Gastroesophageal sphincter (tissue), 4 donors: ENCODE measurements around the gene LSM7. TPM values are rescaled to one million over a fixed set of nuclear protein-coding genes. Genes with fewer than 3 reads are reported as not detected.
A peak's percentile ranks its signal among the peaks of the same experiment; 100 is the strongest.

Source experiments
- ATAC-seq: fragments of 150-250 bp; one replicate; pipeline ENCODE4 v1.9.1; 2016; ENCODE audit warnings: mild to moderate bottlenecking, moderate library complexity
- H3K27ac ChIP-seq, 4 donors: fragments of 200-600 bp; sonication (generic) in 3 of 4; 1 replicate in 3 of 4; 2 replicates in 1 of 4; pipeline ENCODE4 v1.5.1; 2016 to 2019
- H3K27me3 ChIP-seq: fragments of 200-600 bp; sonication (generic); one replicate; pipeline ENCODE4 v1.5.1; 2019
- H3K36me3 ChIP-seq, 2 donors: fragments of 200-600 bp; sonication (generic); one replicate each; pipeline ENCODE4 v1.5.1; 2019; ENCODE audit warnings: control low read depth in 1 of 2
- H3K4me1 ChIP-seq, 3 donors: fragments of 200-600 bp; sonication (generic); 1 replicate in 2 of 3; 2 replicates in 1 of 3; pipeline ENCODE4 v1.5.1; 2016 to 2019; ENCODE audit warnings: control low read depth in 2 of 3
- H3K4me3 ChIP-seq, 2 donors: fragments of 200-600 bp; sonication (generic); one replicate each; pipeline ENCODE4 v1.5.1; 2019; ENCODE audit warnings: mild to moderate bottlenecking in 1 of 2, moderate library complexity in 1 of 2
- H3K9me3 ChIP-seq, 3 donors: fragments of 200-600 bp; sonication (generic); one replicate each; pipeline ENCODE4 v1.5.1; 2017 to 2019; ENCODE audit warnings: control low read depth in 2 of 3
- EP300 ChIP-seq: sonication (generic); formaldehyde crosslinking; IDR thresholded peaks from one replicate; pipeline ENCODE4 v1.6.1; 2017; ENCODE audit warnings: antibody characterized with exemption, mild to moderate bottlenecking
- POLR2A ChIP-seq, 2 donors: fragments of 450-650 bp; IDR thresholded peaks; one replicate each; pipeline ENCODE4 v1.6.1; 2017; ENCODE audit warnings: antibody characterized with exemption in 2 of 2, mild to moderate bottlenecking in 2 of 2, moderate library complexity in 1 of 2
- POLR2AphosphoS5 ChIP-seq: sonication (generic); formaldehyde crosslinking; IDR thresholded peaks from one replicate; pipeline ENCODE4 v1.6.1; 2017; ENCODE audit warnings: antibody characterized with exemption
- WGBS, 2 donors: methylation state at CpG; one replicate each; pipeline ENCODE4 v1.1.5; 2018; ENCODE audit warnings: low coverage in 1 of 2; 5-methylcytosine and 5-hydroxymethylcytosine counted together
- total RNA-seq, 4 donors: library from RNA; depleted of rRNA; stranded (reverse); fragments of >200 nt; gene quantifications; one replicate each; pipeline ENCODE4 v1.1.0, GENCODE V29; 2016
- TF ChIP-seq, protein P1 (sequence below), 4 experiments: fragments of 200-600 bp in 2 of 4; fragments of 450-650 bp in 2 of 4; sonication (generic) in 1 of 4; IDR thresholded peaks; one replicate each; pipeline ENCODE4 v1.5.1; 2017 to 2019; ENCODE audit warnings: antibody characterized with exemption in 4 of 4, mild to moderate bottlenecking in 2 of 4, moderate library complexity in 2 of 4

The LSM7 gene
- total RNA-seq, 4 donors from 2014 or later: 52.3 to 86.1 (median 77.7) TPM

GRCh38 chr19:2296141-2296540 is 32.2 kb downstream of the LSM7 start:
- H3K9me3 ChIP-seq: no peaks in the 10 kb centered on the region
- peaks cover 0 to 28% (median 15%) of the 10 kb centered on the region in 3 donors for H3K4me1 ChIP-seq
- 95 to 100% methylated on average over 3 to 7 of the region's 16 CpGs for WGBS, 2 donors
- TF ChIP-seq POLR2AphosphoS5: no peak
- TF ChIP-seq POLR2A (IDR thresholded peaks at IDR 0.05): no peak
- TF ChIP-seq EP300: no peak
- TF ChIP-seq, protein P1, sequence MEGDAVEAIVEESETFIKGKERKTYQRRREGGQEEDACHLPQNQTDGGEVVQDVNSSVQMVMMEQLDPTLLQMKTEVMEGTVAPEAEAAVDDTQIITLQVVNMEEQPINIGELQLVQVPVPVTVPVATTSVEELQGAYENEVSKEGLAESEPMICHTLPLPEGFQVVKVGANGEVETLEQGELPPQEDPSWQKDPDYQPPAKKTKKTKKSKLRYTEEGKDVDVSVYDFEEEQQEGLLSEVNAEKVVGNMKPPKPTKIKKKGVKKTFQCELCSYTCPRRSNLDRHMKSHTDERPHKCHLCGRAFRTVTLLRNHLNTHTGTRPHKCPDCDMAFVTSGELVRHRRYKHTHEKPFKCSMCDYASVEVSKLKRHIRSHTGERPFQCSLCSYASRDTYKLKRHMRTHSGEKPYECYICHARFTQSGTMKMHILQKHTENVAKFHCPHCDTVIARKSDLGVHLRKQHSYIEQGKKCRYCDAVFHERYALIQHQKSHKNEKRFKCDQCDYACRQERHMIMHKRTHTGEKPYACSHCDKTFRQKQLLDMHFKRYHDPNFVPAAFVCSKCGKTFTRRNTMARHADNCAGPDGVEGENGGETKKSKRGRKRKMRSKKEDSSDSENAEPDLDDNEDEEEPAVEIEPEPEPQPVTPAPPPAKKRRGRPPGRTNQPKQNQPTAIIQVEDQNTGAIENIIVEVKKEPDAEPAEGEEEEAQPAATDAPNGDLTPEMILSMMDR (IDR thresholded peaks at IDR 0.05): no peak
- no peak overlapping the region for H3K4me3 ChIP-seq
- H3K27me3 ChIP-seq: peaks cover 31% of the 10 kb centered on the region
- H3K27ac ChIP-seq: no peak overlapping the region
- H3K36me3 ChIP-seq: no peaks in the 10 kb centered on the region
- no peak for ATAC-seq

- 15 to 20% methylated on average over 1 to 7 of the region's 26 CpGs for WGBS, 2 donors
- peak overlapping the region in 3 of 4 donors; percentile 64 to 68 (median 67) for H3K27ac ChIP-seq
Measured at GRCh38 chr19:2294687-2295335, 33.6 kb downstream of the LSM7 start.

DNA sequence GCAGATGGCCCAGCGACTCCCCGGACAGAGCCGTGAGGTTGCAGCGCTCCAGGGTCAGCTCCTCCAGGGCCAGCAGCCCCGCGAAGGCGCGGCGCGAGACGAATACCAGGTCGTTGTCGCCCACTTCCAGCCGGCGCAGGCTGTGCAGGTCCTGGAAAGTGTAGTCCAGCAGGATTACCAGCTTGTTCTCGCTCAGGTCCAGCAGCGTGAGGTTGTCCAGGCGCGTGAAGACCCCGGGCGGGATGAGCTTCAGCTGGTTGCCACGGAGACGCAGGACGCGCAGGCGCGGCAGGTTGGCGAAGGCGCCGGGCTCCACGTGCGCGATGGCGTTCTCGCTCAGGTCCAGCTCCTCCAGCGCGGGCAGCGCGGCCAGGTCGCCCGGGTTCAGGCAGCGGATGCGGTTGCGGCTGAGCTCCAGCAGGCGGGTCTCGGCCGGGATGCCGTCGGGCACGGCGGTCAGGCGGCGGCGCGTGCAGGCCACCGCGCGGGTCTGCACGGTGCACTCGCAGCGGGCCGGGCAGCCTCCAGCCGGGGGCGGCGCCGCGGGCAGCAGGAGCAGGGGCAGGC is 37.1 kb downstream of the LSM7 start:
- Histone ChIP-seq H3K9me3 (no peaks in the 10 kb centered on the region), H3K4me1 (peaks cover 0 to 48% (median 32%) of the 10 kb centered on the region in 3 donors), H3K36me3 (no peaks in the 10 kb centered on the region), H3K27ac (no peak overlapping the region), H3K27me3 (peaks cover 61% of the 10 kb centered on the region), H3K4me3 (peak overlapping the region in 1 of 2 donors; percentile 50)
- no CpG with 5 or more reads among the region's 67 CpGs for WGBS, 2 donors
- no peak for ATAC-seq
- no peak for TF ChIP-seq EP300
- TF ChIP-seq, protein P1 (IDR thresholded peaks at IDR 0.05): no peak
- no peak for TF ChIP-seq POLR2A (IDR thresholded peaks at IDR 0.05)
- no peak for TF ChIP-seq POLR2AphosphoS5

More at GRCh38 chr19:2294687-2295335, 33.6 kb downstream of the LSM7 start:
- ATAC-seq: peak; percentile 61
- Histone ChIP-seq H3K4me1 (peaks cover 0 to 41% (median 28%) of the 10 kb centered on the region in 3 donors), H3K9me3 (no peaks in the 10 kb centered on the region), H3K4me3 (peak overlapping the region in 1 of 2 donors; percentile 29), H3K36me3 (no peaks in the 10 kb centered on the region), H3K27me3 (peaks cover 39% of the 10 kb centered on the region)
- TF ChIP-seq, protein P1 (IDR thresholded peaks at IDR 0.05): no peak
- TF ChIP-seq POLR2AphosphoS5: peak; percentile 52

GRCh38 chr19:2290441-2291184 is 37.8 kb downstream of the LSM7 start:
- no peaks in the 10 kb centered on the region for H3K9me3 ChIP-seq
- peak overlapping the region in 1 of 4 donors; percentile 56 for H3K27ac ChIP-seq
- WGBS, 2 donors: 0 to 5% methylated on average over 7 to 8 of the region's 82 CpGs
- no peak for ATAC-seq
- H3K36me3 ChIP-seq: no peaks in the 10 kb centered on the region
- peaks cover 61% of the 10 kb centered on the region for H3K27me3 ChIP-seq
- no peak for TF ChIP-seq EP300
- no peak for TF ChIP-seq POLR2A (IDR thresholded peaks at IDR 0.05)
- H3K4me3 ChIP-seq: peak overlapping the region in 1 of 2 donors; percentile 50
- H3K4me1 ChIP-seq: peaks cover 0 to 45% (median 32%) of the 10 kb centered on the region in 3 donors

DNA sequence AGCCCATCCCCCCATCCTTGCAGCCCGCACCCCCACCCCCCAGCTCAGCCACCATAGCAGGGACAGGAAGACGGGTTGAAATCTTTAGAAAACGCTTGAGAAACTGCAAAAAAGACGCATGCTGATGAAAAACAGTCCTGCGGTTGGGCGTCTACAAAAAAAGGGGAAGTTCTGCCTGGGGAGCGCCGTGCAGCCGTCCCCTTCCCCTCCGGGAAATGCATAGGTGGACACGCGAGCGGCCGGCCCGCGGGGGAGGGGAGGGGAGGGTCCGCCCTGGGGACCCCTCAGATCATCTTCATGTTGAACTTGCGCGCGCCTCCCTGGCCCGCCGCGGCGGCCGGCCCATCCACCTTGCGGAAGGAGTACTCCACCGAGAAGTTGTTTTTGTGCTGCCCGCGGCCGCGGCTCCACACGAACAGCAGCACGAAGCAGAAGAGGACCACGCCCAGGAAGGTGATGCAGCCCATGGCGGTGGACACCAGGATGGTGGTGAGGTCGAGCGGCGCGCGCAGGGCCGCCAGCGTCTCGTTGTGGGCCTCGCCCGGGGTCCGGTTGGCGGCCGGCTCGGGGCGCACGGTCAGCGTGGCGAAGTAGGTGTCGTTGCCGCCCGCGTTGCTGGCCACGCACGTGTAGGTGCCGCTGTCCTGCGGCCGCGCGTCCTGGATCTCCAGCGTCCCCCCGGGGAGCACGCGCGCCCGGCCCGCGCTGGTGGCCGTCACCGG is 38.5 kb downstream of the LSM7 start:
- H3K9me3 ChIP-seq: no peaks in the 10 kb centered on the region
- H3K4me1 ChIP-seq: peaks cover 0 to 38% (median 31%) of the 10 kb centered on the region in 3 donors
- WGBS, 2 donors: 0% methylated on average over 1 of the region's 74 CpGs; no CpG with 5 or more reads in 1 of the 2 donors
- TF ChIP-seq, protein P1 (IDR thresholded peaks at IDR 0.05): no peak
- TF ChIP-seq EP300 (no peak), POLR2AphosphoS5 (no peak), POLR2A (IDR thresholded peaks at IDR 0.05) (no peak)
- peaks cover 61% of the 10 kb centered on the region for H3K27me3 ChIP-seq
- ATAC-seq: peak; percentile 37
- peak overlapping the region in 1 of 2 donors; percentile 50 for H3K4me3 ChIP-seq
- H3K27ac ChIP-seq: peak overlapping the region in 1 of 4 donors; percentile 56
- no peaks in the 10 kb centered on the region for H3K36me3 ChIP-seq
